RPMI7951 (cell line): Measurements from ENCODE around the gene CLMN. TPM values are rescaled to one million over a fixed set of nuclear protein-coding genes. Genes with fewer than 3 reads are reported as not detected.
"Not testable (repeated sequence)": the region's sequence is repeated elsewhere in the genome, so short reads cannot be mapped to it uniquely, and the experiment has no call there.

Experiments
- DNase-seq: peaks from one replicate; pipeline ENCODE4 v3.0.0-alpha.2; 2012; ENCODE audit warnings: low read depth
- total RNA-seq: library from RNA; depleted of rRNA; stranded (reverse); fragments of >200 nt; shearing (Covaris generic); gene quantifications from 2 replicates; pipeline ENCODE4 v1.2.3, GENCODE V29; 2014

CLMN gene
- total RNA-seq, 1 experiment from 2014 or later, result 0.72 TPM

DNA sequence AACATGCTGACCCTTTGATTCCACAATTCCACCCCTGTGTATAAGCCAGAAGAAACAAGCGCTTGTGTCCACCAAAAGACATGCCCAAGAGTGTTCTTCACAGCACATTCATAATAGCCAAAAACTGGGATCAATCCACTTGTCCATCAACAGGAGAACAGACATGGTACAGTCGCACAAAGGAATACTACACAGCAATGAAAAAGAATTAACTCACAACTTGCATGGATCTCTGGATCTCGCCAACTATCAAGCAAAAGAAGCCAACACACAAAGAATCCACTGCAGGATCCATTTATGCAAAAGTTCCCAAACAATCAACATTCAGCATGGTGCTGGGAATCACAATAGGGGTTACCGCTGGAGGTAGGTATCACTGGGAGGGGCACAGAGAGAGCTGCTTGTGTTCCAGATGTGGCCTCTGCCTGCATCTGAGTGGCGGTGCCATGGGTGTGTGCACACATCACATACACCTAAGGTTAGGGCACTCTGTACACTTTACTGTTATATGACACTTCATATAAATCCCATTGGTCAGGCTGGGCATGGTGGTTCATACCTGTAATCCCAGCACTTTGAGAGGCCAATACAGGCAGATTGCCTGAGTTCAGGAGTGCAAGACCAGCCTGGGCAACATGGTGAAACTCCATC lies 30.9 kb downstream of the CLMN start:
- DNase-seq, result no peak

DNA sequence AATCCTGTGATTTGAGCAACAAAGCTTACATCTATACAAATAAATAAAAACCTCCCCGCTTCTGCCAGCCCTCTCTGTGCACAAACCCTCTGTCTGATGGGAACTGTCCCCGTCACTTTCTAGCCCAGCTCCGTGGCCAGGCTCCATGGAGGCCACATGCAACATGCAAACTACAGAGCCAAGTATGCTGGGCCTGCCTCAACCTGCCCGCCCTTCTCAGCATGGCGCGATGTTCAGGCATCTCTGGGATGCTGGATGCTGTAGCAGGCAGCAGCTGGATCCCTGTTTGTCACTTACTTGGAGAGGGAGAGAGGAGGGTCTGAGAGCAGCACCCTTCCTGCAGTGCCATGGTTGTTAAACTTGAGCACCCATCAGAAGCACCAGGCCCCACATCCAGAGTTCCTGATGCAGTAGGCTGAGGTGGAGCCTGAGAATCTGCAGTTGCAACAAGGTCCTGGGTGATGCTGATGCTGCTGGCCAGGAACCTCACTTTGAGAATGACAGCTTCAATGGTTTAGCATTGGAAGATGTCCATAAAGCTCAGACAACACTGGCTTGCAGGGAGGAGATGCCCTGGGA lies 32.4 kb downstream of the CLMN start:
- DNase-seq, result no peak

DNA sequence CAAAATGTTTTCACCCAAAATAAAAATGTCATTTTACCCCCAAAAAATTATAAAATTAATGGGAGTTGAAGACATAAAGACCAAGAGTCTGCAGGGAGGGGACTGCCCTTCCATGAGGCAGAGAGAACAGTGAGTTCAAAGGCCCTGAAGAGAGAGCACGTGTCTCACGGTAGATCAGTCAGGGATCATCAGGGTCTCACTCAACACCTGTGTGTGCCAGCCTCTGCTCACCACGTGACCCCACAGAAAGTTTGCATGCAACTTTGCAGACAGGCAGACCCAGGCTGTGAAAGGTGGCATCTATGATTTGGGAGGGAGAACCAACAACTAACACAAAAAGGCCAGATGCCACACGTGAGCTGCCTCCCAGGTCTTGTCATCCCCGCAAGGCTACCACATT lies 33.1 kb downstream of the CLMN start:
- no peak for DNase-seq

DNA sequence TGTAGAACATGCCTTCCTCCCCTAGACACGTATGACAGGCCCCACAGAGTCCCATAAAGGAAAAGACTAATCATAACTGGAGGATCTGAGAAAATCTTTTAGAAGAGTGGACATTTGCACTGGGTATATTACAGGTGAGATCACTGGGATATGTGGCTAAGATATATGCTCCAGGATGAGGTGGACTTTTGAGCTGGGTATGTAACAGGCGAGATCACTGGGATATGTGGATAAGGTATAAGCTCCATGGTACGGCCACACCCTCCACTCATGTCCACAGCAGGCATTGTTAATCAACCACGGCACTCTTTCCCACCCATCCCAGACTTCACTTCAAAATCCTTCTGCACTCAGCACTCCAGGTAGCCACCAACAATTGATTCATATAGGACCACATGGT lies 34.1 kb downstream of the CLMN start:
- no peak for DNase-seq

DNA sequence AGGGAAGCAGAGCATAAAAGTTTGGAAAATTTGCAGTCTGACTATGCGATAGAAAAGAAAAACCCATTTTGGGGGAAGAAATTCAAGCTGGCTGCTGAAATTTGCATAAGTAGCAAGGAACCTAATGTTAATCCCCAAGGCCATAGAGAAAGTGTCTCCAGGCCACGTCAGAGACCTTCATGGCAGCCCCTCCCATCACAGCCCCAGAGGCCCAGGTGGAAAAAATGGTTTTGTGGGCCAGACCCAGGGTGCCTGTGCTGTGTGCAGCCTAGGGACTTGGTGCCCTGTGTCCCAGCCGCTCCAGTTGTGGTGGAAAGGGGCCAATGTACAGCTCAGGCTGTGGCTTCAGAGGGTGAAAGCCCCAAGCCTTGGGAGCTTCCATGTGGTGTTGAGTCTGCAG lies 35.9 kb downstream of the CLMN start:
- DNase-seq, result not testable (repeated sequence)

DNA sequence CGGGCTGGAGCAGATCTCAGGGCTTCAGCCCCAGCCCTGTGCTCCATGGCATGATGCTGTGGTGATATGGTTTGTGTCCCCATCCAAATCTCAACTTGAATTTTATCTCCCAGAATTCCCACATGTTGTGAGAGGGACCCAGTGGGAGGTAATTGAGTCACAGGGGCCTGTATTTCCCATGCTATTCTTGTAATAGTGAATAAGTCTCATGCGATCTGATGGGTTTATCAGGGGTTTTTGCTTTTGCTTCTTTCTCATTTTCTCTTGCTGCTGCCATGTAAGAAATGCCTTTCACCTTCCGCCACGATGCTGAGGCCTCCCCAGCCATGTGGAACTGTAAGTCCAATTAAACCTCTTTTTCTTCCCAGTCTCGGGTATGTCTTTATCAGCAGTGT lies 36.7 kb downstream of the CLMN start:
- not testable (repeated sequence) for DNase-seq

DNA sequence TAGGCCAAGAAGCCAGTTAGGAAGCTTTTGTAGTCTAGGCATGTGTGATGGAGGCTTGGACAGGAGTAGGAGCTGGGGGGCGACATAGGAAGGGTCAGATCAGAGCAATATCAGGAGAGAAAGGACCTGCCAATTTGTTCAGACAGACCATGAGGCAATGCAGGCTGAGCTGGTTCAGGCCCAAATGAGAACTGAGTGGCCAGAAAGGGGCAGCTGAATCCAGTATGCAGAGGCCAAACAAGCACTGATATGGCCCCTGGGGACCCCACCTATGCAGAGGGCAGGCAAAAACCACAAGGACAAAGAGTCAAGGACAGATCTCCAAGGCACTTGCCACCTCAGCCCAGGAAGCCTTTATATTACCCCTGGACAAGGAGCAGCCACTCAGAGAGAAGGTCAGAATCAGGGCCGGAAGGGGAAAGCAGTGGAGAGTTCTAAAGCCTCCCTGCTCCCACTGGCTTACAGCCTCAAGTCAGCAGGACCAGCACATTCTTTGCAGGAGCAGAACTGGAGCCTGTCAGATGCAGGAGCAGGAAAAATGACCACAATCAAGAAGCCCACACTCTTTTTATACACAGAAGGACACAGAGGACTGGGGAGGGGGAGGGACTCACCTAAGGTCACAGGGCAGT lies 37.2 kb downstream of the CLMN start:
- DNase-seq, result no peak

DNA sequence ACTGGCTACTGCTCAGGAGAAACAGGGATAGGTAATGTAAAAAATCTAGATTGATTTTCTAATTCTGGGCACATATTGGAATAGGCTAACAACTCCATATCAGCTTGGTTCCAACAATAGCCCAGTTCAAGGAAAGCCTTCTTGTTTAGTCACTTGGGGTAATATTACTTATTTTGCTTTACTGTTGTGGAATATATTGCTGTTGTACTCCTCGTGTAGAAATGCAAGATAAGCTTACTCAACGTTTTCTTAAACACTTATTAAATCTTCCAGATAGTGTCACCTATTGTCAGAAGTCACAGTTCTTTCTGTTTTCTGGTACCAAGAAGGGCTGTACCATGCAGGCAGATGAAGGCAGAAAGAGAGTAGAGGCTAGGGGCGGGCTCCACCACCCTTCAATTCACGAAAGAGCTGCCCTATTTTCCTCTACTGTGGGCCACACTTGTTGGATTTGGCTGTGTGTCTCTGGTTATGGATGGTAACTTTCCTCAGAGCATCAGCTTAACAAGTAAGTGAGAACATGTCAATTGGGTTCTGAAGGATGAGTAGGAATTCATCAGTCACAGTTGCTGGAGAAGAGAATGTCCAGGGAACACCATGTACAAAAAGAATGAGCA lies 38.0 kb downstream of the CLMN start:
- no peak for DNase-seq

DNA sequence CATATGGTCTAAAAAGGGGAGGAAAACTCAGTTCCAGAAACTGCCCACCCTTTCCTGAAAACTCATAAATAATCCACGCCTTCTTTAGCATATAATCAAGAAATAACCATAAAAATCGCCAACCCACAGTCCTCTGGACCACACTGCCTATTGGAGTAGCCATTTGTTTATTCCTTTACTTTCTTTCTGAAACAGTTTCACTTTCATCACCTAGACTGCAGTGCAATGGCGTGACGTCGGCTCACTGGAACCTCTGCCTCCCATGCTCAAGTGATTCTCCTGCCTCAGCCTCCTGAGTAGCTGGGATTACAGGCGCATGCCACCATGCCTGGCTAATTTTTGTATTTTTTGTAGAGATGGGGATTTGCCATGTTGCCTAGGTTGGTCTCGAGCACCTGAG lies 44.2 kb downstream of the CLMN start:
- DNase-seq, result no peak

DNA sequence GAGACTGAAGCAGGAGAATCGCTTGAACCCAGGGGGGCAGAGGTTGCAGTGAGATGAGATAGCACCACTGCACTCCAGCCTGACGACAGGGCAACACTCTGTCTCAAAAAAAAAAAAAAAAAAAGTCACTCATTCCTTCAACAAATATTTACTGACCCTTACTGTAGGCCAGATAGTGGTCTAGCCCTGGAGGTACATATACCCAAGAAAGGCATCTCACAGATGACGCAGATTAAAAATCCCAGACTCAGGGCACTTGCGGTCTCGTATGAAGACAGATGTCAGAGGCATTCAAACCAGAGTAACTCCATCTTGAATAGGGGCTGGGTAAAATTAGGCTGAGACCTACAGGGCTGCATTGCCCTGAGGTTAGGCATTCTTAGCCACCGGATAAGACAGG lies 44.8 kb downstream of the CLMN start:
- no peak for DNase-seq

DNA sequence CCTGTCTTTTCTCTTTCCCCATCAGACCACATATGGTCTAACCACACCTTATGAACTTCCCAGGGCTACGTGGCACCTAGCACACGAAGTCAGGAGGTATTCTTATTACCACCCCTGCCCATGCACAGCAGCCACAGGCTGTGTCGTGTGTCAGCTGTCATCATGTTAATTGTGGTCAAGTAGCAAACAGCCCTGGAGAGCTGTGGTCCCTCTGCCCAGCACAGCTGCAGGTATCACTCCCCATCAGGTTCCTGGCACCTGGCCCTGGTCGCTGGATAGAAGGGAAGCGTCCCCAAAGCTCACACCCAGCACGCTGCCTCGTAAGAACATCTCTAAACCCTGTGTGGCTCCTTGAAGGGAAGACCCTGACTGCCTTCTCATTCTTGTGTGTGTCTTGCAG lies 45.4 kb downstream of the CLMN start:
- no peak for DNase-seq

DNA sequence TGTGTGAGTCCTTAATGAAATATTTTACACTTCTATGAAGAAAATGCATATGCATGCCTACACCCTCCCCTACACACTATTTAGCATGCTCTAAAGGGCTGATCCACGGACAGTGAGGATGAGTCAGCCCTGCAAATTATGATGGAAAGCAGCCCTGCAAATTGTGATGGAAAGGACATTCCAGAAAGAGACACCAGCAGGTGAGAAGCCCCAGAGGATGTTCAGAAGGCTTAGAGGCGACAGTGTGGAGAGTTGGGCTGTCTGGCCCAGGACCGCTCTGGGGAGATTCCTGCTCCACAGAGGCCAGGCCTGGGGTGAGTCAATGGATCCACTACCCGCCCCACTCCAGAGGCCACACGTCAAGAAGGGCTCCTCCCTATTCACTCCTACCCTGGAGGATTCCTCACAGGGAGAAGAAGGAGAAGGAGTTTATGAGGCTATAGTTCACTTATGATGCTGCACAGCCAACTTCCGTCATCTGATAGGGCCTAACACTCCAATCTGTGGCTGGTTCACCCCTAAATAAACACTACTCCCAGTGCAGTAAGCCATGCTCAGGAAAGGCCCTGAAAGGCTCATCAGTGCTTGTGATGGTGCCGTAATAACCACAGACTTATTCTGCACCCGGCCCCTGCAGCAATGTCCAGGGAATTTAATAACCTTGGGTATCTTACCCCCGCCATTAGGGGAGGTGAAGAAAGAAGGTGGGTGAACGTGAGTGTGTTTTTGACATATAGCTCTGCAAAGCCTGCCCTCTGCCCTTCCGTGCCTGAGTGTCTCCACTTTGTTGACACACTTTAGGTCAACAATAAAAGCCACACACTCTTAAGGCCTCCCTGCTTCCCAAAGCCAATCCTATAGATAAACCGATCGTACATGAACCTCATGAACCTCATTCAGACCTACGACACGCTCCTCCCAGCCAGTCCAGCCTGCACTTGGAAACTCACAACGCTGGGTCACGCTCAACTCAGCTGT lies 46.4 kb downstream of the CLMN start:
- DNase-seq, result no peak

DNA sequence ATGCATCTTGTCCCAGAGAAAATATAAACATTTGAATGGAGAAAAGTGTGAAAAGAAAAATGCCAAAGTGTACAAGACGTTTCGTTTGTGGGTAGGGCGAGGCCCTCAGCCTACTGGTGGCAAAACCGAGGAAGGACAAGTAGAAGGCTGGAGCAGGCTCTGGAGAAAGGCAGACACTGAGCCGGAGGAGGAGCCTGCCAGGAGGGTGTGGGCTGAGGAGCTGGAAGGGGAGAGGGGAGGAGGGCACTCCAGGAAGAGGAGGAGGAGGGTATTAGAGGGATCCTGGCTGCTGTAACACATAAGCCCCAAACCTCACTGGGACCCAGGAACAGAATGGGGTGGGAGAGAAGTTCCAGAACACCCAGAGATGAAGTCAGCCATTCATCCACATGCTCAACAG lies 47.7 kb downstream of the CLMN start:
- DNase-seq, result no peak

DNA sequence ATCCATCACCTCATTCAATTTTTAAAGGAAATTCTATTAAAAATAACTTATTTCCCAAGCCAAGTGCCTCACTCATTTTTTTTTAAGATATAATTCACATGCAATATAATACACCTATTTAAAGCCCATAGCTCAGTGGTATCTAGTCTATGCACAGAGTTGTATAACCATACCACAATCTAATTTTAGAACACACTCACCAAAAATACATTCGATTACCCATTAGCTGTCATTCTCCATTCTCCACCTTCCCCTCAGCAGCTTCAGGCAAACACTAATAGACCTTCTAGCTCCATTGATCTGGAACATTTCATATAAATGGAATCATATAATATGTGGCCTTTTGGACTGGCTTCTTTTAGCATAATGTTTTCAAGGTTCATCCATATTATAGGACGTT lies 49.5 kb downstream of the CLMN start:
- DNase-seq, result no peak

DNA sequence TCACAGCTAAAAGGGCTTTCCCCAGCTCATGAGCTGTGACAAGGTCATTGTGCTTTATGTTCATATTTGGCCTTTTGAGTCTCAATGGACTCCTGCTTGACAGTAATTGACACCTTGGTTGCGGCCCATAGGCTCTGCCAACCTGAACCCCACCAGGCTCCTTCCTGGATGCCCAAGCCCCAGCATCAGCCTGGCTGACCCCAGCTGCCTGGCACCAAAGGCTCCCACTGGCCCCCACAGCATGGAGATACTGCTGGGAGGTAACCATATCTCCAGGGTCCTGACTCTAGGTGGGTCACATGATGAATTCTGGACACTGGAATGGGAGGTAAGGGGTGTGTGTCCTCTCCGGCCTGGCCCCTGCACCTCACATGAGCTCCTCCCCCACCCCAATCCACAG lies 50.2 kb downstream of the CLMN start:
- no peak for DNase-seq

DNA sequence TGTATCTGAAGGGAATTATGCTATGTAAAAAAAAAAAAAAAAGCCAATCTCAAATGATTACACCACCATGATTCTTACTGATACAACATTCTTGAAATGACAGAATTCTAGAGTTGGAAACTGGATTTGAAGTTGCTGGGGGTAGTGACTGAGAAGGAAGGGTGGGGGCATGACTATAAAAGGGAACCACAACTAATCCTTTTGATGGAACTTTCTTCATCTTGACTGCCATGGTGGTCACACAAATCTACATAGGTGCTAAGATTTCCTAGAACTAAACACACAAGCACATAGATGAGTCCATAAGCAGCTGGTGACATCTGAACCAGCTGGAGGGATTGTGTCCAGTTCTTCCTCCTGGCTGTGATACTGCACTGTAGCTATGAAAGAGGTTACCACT lies 51.4 kb downstream of the CLMN start:
- DNase-seq, result no peak

DNA sequence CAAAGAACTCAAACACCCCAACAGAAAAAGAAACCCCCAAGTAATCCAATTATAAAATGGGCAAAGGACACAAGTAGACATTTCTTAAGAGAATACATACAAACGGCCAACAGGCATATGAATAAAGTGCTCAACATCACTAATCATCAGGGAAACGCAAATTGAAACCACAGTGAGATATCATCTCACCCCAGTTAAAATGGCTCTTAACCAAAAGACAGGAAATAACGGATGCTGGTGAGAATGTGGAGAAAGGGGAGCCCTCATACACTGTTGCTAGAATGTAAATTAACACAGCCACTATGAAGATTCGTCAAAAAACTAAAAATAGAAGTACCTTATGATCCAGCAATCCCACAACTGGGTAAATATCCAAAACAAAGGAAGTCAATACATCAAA lies 52.4 kb downstream of the CLMN start:
- DNase-seq, result peak; percentile 51

DNA sequence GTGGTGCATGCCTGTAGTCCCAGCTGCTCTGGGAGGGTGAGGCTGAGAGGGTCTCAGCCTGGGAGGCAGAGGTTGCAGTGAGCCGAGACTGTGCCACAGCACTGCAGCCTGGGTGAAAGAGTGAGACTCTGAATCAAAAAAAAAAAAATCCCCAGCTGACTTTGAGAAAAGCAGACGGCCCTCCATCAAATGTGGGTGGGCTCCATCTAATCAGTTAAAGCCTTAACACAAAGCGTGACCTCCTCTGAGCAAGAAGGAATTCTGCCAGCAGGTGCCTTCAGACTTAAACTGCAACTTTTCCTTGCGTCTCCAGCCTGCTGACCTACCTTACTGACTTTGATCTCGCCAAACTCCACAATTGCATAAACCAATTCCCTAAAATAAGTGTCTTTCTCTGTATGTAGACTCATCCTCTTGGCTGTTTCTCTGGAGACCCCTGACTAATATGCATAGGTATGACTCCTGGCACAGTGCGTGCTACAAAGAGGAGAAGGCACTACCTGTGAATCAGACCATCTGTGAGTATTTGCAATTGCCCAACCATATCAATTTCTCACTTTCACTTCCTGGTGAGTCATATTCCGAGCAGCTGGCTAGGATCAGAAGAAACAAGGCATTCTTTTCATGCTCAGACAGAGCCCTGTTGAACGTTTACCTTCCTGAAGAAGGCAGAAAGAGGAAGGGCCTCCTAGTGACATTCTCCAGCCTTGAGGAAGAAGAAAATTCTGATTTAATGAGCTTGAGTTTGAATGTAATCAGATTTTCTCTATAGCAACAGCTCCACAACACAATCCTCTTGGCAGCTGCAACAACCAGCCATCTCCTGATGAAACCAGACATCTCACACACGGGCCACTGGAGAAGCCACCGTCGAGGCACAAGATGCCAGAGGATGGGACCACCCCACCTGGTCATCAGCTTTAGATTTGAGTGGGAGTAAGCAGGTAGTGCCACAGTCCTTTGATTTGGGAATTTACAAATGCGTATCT lies 54.3 kb downstream of the CLMN start:
- DNase-seq, result peak; percentile 90

DNA sequence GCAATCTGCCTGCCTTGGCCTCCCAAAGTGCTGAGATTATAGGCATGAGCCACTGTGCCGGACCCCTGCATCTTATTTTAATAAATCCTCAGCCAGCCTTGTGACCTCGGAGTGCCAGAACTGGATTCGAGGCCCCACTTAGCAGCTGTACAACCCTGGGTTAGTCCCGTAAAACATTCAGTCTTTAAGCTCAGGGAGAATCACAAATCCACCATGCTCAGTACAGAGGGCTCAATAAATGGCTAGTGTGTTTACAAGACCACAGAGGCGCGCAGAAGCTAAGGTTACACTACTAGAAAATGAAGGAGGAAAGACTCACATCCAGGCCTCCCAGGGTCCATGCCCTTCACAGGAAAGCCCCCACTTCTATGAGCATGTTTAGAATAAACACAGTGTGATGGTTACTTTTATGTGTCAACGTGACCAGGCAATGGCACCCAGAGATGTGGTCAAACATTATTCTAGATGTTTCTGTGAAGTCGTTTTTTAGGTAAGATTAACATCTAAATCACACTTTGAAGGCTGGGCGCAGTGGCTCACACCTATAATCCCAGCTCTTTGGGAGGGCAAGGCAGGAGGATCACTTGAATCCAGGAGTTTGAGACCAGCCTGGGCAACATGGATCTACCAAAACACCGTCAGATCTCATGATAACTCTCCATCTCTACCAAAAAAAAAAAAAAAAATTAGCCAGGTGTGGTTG lies 55.3 kb downstream of the CLMN start:
- DNase-seq, result no peak
